Measurements from ENCODE around the gene FLNB.

The FLNB gene

GRCh38 chr3:58016710-58017109 is 8.5 kb downstream of the FLNB start:
- DNase-seq (ENCODE audit: low read depth), result no peak
- H3K4me3 ChIP-seq (ENCODE audit: low read depth, low read length), result no peak overlapping the region
- no peak for TF ChIP-seq CTCF (conservative IDR thresholded peaks at IDR 0.05; ENCODE audit: low read depth, low read length)

- no peak overlapping the region for H3K4me3 ChIP-seq (ENCODE audit: low read depth, low read length)
- TF ChIP-seq CTCF (conservative IDR thresholded peaks at IDR 0.05; ENCODE audit: low read depth, low read length), result no peak
- DNase-seq (ENCODE audit: low read depth), result no peak
Measured at GRCh38 chr3:58018892-58019742, 10.9 kb downstream of the FLNB start.

GRCh38 chr3:58020783-58021071 is 12.5 kb downstream of the FLNB start:
- no peak overlapping the region for H3K4me3 ChIP-seq (ENCODE audit: low read depth, low read length)
- TF ChIP-seq CTCF (conservative IDR thresholded peaks at IDR 0.05; ENCODE audit: low read depth, low read length), result no peak
- DNase-seq (ENCODE audit: low read depth), result no peak

- no peak for TF ChIP-seq CTCF (conservative IDR thresholded peaks at IDR 0.05; ENCODE audit: low read depth, low read length)
- DNase-seq (ENCODE audit: low read depth), result no peak
- no peak overlapping the region for H3K4me3 ChIP-seq (ENCODE audit: low read depth, low read length)
Measured at GRCh38 chr3:58021072-58021959, 13.1 kb downstream of the FLNB start.

DNA sequence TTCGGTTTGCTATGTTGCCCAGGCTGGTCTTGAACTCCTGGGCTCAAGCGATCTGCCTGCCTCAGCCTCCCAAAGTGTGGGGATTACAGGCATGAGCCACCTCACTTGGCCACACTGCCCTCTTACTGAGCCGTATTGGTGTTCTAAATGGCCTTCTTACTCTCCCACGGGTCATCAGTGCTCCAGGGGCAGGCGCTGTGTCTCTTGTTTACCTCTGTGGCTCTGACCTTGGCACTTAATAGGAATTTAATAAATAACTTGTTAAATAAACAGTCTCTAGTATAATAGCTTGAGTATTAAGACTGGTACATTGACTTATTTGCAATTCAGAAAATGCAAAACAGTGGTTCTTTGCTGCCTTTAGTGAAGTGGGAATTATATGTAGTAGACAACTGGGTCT is 13.7 kb downstream of the FLNB start:
- no peak for DNase-seq (ENCODE audit: low read depth)
- TF ChIP-seq CTCF (conservative IDR thresholded peaks at IDR 0.05; ENCODE audit: low read depth, low read length), result no peak
- no peak overlapping the region for H3K4me3 ChIP-seq (ENCODE audit: low read depth, low read length)

- no peak for TF ChIP-seq CTCF (conservative IDR thresholded peaks at IDR 0.05; ENCODE audit: low read depth, low read length)
- no peak for DNase-seq (ENCODE audit: low read depth)
- H3K4me3 ChIP-seq (ENCODE audit: low read depth, low read length), result no peak overlapping the region
Measured at GRCh38 chr3:58022490-58022889, 14.3 kb downstream of the FLNB start.

Data from choroid plexus epithelial cell (primary cell).